ENCODE measurements around the gene PRPF38A.
"Not testable (repeated sequence)": the region's sequence is repeated elsewhere in the genome, so short reads cannot be mapped to it uniquely, and the experiment has no call there.

The PRPF38A gene

GRCh38 chr1:52365071-52365745, 39.2 kb upstream of the PRPF38A start:
- H3K27ac ChIP-seq (ENCODE audit: low read length): peak overlapping the region; percentile 84
- H3K27me3 ChIP-seq (ENCODE audit: low read depth, low read length): no peaks in the 10 kb centered on the region
- H3K36me3 ChIP-seq (ENCODE audit: control insufficient read depth in 1 of 2, insufficient read depth in 2 of 2, low read length in 2 of 2): peaks cover 22 to 29% of the 10 kb centered on the region in 2 donors
- peak overlapping the region; percentile 82 to 95 for H3K4me3 ChIP-seq (ENCODE audit: low read depth in 1 of 2, low read length in 2 of 2)
- peaks cover 6 to 20% of the 10 kb centered on the region in 2 donors for H3K4me1 ChIP-seq (ENCODE audit: control insufficient read depth in 1 of 2, insufficient read depth in 2 of 2, low read length in 2 of 2)
- H3K9me3 ChIP-seq (ENCODE audit: control insufficient read depth in 1 of 2, low read length in 2 of 2): no peaks in the 10 kb centered on the region

DNA sequence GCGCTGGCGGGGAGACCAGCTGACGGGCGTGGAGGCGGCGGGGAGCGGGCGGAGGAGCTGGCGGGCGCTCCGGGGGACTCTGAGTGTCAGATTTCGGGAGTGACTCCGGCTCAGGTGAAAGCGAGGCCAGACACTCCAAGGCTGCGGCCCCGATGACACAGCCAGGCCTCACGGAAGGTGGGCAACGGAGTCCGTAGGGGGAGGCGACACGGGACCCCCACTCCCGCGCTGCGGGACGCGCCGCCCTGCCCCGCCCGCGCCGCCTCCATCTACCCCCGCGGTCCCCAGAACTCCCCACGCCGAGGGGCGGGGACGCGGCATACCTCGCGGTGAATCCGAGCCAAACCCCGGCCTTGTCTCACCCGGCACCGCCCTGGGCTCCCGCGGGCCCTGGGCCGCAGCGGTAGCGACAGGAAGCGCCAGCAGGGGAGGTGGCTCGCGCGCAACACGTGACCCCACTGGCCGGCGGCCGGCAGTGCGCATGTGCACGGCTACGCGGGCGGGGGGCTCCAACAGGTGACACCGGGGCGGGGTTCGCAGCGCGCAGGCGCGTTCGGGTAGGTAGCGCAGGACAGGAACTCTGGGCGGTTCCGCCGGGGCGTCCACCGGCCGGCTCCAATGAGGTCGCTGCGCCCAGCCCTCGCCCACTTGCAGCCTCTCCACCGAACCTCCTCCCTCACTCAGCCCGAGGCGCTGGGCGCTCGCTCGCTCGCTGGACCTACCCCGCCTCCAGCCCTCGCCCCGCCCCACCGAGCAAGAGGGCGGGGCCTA, 38.5 kb upstream of the PRPF38A start, which contains the start of gene CC2D1B:
Gene CC2D1B, minus strand, starts transcription at position 460 of the 771 bp plus-strand sequence. CDS start 1,585 bp downstream, outside the sequence.
- Histone ChIP-seq H3K27me3 (ENCODE audit: low read depth, low read length) (no peaks in the 10 kb centered on the region), H3K4me1 (ENCODE audit: control insufficient read depth in 1 of 2, insufficient read depth in 2 of 2, low read length in 2 of 2) (peaks cover 6 to 20% of the 10 kb centered on the region in 2 donors), H3K9me3 (ENCODE audit: control insufficient read depth in 1 of 2, low read length in 2 of 2) (no peaks in the 10 kb centered on the region), H3K4me3 (ENCODE audit: low read depth in 1 of 2, low read length in 2 of 2) (peak within 1 kb of the TSS; percentile 82 to 95), H3K36me3 (ENCODE audit: control insufficient read depth in 1 of 2, insufficient read depth in 2 of 2, low read length in 2 of 2) (peaks cover 15 to 22% of the 10 kb centered on the region in 2 donors), H3K27ac (ENCODE audit: low read length) (peak within 1 kb of the TSS; percentile 84)

DNA sequence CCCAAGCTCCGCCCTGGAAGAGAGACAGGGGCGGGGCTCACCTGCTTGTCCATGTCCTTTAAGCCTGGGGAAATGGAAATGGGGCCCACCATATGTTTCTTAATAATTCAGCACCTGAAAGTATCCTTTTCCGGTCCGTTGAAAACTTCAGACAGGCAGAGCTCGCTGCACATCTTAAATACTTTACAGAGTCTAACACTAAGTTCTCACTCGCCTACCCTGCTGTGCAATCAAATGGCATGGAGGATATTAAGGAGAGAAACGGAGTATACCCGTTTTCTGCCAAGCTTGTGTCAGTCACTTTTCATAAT, 37.9 kb upstream of the PRPF38A start:
- H3K27me3 ChIP-seq (ENCODE audit: low read depth, low read length): no peaks in the 10 kb centered on the region
- peaks cover 6 to 20% of the 10 kb centered on the region in 2 donors for H3K4me1 ChIP-seq (ENCODE audit: control insufficient read depth in 1 of 2, insufficient read depth in 2 of 2, low read length in 2 of 2)
- no peak overlapping the region for H3K27ac ChIP-seq (ENCODE audit: low read length)
- H3K4me3 ChIP-seq (ENCODE audit: low read depth in 1 of 2, low read length in 2 of 2): peak overlapping the region; percentile 82 to 95
- peaks cover 10 to 16% of the 10 kb centered on the region in 2 donors for H3K36me3 ChIP-seq (ENCODE audit: control insufficient read depth in 1 of 2, insufficient read depth in 2 of 2, low read length in 2 of 2)
- no peaks in the 10 kb centered on the region for H3K9me3 ChIP-seq (ENCODE audit: control insufficient read depth in 1 of 2, low read length in 2 of 2)

GRCh38 chr1:52367272-52367671, 37.1 kb upstream of the PRPF38A start:
- Histone ChIP-seq H3K36me3 (ENCODE audit: control insufficient read depth in 1 of 2, insufficient read depth in 2 of 2, low read length in 2 of 2) (peaks cover 2 to 11% of the 10 kb centered on the region in 2 donors), H3K4me1 (ENCODE audit: control insufficient read depth in 1 of 2, insufficient read depth in 2 of 2, low read length in 2 of 2) (peaks cover 6 to 20% of the 10 kb centered on the region in 2 donors), H3K27me3 (ENCODE audit: low read depth, low read length) (no peaks in the 10 kb centered on the region), H3K27ac (ENCODE audit: low read length) (no peak overlapping the region), H3K4me3 (ENCODE audit: low read depth in 1 of 2, low read length in 2 of 2) (no peak overlapping the region), H3K9me3 (ENCODE audit: control insufficient read depth in 1 of 2, low read length in 2 of 2) (no peaks in the 10 kb centered on the region)

GRCh38 chr1:52368383-52369172, 35.8 kb upstream of the PRPF38A start:
- Histone ChIP-seq H3K36me3 (ENCODE audit: control insufficient read depth in 1 of 2, insufficient read depth in 2 of 2, low read length in 2 of 2) (peaks cover 0 to 5% of the 10 kb centered on the region in 2 donors), H3K9me3 (ENCODE audit: control insufficient read depth in 1 of 2, low read length in 2 of 2) (no peaks in the 10 kb centered on the region), H3K27me3 (ENCODE audit: low read depth, low read length) (no peaks in the 10 kb centered on the region), H3K27ac (ENCODE audit: low read length) (no peak overlapping the region), H3K4me1 (ENCODE audit: control insufficient read depth in 1 of 2, insufficient read depth in 2 of 2, low read length in 2 of 2) (peaks cover 6 to 20% of the 10 kb centered on the region in 2 donors), H3K4me3 (ENCODE audit: low read depth in 1 of 2, low read length in 2 of 2) (peak overlapping the region; percentile 30 to 60)

DNA sequence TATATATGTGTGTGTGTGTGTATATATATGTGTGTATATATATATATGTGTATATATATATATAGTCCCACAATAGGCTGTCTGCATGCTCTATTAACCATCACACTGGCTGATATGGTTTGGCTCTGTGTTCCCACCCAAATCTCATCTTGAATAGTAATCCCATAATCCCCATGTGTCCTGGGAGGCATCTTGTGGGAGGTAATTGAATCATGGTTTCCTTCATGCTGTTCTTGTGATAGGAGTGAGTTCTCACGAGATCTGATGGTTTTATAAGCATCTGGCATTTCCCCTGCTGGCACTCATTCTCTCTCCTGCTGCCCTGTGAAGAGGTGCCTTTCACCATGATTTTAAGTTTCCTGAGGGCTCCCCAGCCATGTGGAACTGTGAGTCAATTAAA, 34.6 kb upstream of the PRPF38A start:
- not testable (repeated sequence) for H3K9me3 ChIP-seq (ENCODE audit: control insufficient read depth in 1 of 2, low read length in 2 of 2); H3K27ac ChIP-seq (ENCODE audit: low read length); H3K36me3 ChIP-seq (ENCODE audit: control insufficient read depth in 1 of 2, insufficient read depth in 2 of 2, low read length in 2 of 2); H3K4me3 ChIP-seq (ENCODE audit: low read depth in 1 of 2, low read length in 2 of 2); H3K27me3 ChIP-seq (ENCODE audit: low read depth, low read length)
- peaks cover 5 to 11% of the 10 kb centered on the region in 2 donors for H3K4me1 ChIP-seq (ENCODE audit: control insufficient read depth in 1 of 2, insufficient read depth in 2 of 2, low read length in 2 of 2)

GRCh38 chr1:52385376-52385775, 19.0 kb upstream of the PRPF38A start:
- Histone ChIP-seq H3K4me3 (ENCODE audit: low read depth in 1 of 2, low read length in 2 of 2) (no peak overlapping the region), H3K4me1 (ENCODE audit: control insufficient read depth in 1 of 2, insufficient read depth in 2 of 2, low read length in 2 of 2) (no peaks in the 10 kb centered on the region), H3K9me3 (ENCODE audit: control insufficient read depth in 1 of 2, low read length in 2 of 2) (no peaks in the 10 kb centered on the region), H3K27me3 (ENCODE audit: low read depth, low read length) (no peaks in the 10 kb centered on the region), H3K36me3 (ENCODE audit: control insufficient read depth in 1 of 2, insufficient read depth in 2 of 2, low read length in 2 of 2) (no peaks in the 10 kb centered on the region), H3K27ac (ENCODE audit: low read length) (no peak overlapping the region)

GRCh38 chr1:52386458-52386857, 17.9 kb upstream of the PRPF38A start:
- Histone ChIP-seq H3K9me3 (ENCODE audit: control insufficient read depth in 1 of 2, low read length in 2 of 2) (no peaks in the 10 kb centered on the region), H3K27ac (ENCODE audit: low read length) (no peak overlapping the region), H3K27me3 (ENCODE audit: low read depth, low read length) (no peaks in the 10 kb centered on the region), H3K36me3 (ENCODE audit: control insufficient read depth in 1 of 2, insufficient read depth in 2 of 2, low read length in 2 of 2) (no peaks in the 10 kb centered on the region), H3K4me1 (ENCODE audit: control insufficient read depth in 1 of 2, insufficient read depth in 2 of 2, low read length in 2 of 2) (no peaks in the 10 kb centered on the region), H3K4me3 (ENCODE audit: low read depth in 1 of 2, low read length in 2 of 2) (no peak overlapping the region)

DNA sequence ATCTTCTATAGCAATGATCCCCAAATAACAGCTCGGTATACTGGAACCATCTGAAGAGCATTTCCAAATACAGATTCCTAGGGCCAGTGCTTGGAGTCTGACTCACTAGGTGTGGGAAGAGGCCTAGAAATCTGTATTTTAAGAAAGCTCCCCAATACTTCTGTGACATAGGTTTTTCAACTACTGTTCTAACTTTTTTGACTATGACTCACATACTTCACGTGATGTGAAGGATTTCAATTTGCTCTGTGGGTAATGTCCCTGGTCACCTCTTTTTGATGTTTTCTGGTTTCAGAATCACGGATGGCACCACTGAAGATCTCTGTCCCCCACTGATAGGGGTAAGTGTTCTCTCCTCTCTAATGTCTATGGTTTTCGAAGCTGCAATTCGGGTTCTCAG, 11.2 kb upstream of the PRPF38A start:
- Histone ChIP-seq H3K4me3 (ENCODE audit: low read depth in 1 of 2, low read length in 2 of 2) (no peak overlapping the region), H3K4me1 (ENCODE audit: control insufficient read depth in 1 of 2, insufficient read depth in 2 of 2, low read length in 2 of 2) (no peaks in the 10 kb centered on the region), H3K9me3 (ENCODE audit: control insufficient read depth in 1 of 2, low read length in 2 of 2) (no peaks in the 10 kb centered on the region), H3K36me3 (ENCODE audit: control insufficient read depth in 1 of 2, insufficient read depth in 2 of 2, low read length in 2 of 2) (no peaks in the 10 kb centered on the region), H3K27me3 (ENCODE audit: low read depth, low read length) (no peaks in the 10 kb centered on the region), H3K27ac (ENCODE audit: low read length) (no peak overlapping the region)

DNA sequence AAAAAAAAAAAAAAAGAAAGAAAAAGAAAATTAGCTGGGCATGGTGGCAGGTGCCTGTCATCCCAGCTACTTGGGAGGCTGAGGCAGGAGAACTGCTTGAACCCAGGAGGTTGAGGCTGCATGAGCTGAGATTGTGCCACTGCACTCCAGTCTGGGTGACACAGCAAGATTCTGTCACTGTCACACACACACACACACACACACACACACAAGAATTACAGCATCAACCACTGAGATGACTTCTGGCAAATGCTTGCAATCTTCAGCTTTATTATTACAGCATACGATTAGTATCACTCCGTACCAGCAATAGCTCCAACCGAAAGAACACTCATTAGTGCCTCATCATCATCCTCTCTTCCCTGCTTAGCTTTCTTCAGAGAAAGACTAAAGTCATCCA, 4.8 kb upstream of the PRPF38A start:
- Histone ChIP-seq H3K36me3 (ENCODE audit: control insufficient read depth in 1 of 2, insufficient read depth in 2 of 2, low read length in 2 of 2) (no peaks in the 10 kb centered on the region), H3K9me3 (ENCODE audit: control insufficient read depth in 1 of 2, low read length in 2 of 2) (no peaks in the 10 kb centered on the region), H3K4me1 (ENCODE audit: control insufficient read depth in 1 of 2, insufficient read depth in 2 of 2, low read length in 2 of 2) (peaks cover 0 to 7% of the 10 kb centered on the region in 2 donors), H3K27ac (ENCODE audit: low read length) (no peak overlapping the region), H3K4me3 (ENCODE audit: low read depth in 1 of 2, low read length in 2 of 2) (no peak overlapping the region), H3K27me3 (ENCODE audit: low read depth, low read length) (no peaks in the 10 kb centered on the region)

DNA sequence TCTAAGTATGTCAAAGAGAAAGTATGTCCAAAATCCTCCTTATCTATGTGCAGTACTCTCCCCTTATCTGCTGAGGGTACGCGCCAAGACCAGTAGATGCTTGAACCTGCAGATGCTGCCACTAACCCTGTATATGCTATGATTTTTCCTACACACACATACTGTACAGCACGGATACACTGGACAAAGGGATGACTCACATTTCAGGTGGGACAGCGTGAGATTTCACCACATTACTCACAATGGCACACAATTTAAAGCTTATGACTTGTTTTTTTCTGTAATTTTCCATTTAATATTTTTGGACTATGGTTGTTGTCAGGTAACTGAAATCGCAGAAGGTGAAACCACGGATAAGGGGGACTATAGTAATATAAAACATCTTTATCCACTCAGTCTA, 4.3 kb upstream of the PRPF38A start:
- Histone ChIP-seq H3K27me3 (ENCODE audit: low read depth, low read length) (no peaks in the 10 kb centered on the region), H3K36me3 (ENCODE audit: control insufficient read depth in 1 of 2, insufficient read depth in 2 of 2, low read length in 2 of 2) (no peaks in the 10 kb centered on the region), H3K4me3 (ENCODE audit: low read depth in 1 of 2, low read length in 2 of 2) (no peak overlapping the region), H3K4me1 (ENCODE audit: control insufficient read depth in 1 of 2, insufficient read depth in 2 of 2, low read length in 2 of 2) (peaks cover under 1 to 8% of the 10 kb centered on the region in 2 donors), H3K9me3 (ENCODE audit: control insufficient read depth in 1 of 2, low read length in 2 of 2) (no peaks in the 10 kb centered on the region), H3K27ac (ENCODE audit: low read length) (no peak overlapping the region)

All from muscle layer of duodenum (tissue), 2 donors.